ENCODE results near the gene PDGFRB. TPM values are rescaled to one million over a fixed set of nuclear protein-coding genes. Genes with fewer than 3 reads are reported as not detected.

Gene PDGFRB
- total and polyA plus RNA-seq, 9 of the 15 experiments (the other 6 are each of a cell fraction or from before 2014, with no cell fraction given), result 0.01 to 1.5 (median 0.09) TPM; not detected in 3

- TF ChIP-seq MGA (IDR thresholded peaks at IDR 0.05) (no peak), GABPB1 (CRISPR knock-in tag; IDR thresholded peaks at IDR 0.05) (0 out of 2 replicates have a peak, but pooled peaks have one; percentile 17), POLR2AphosphoS5 (IDR thresholded peaks at IDR 0.05; ENCODE audit: control insufficient read depth, insufficient read depth, low read depth, low read length) (no peak), GATA2 (CRISPR knock-in tag; IDR thresholded peaks at IDR 0.05) (peak; percentile 29; the same call in 1 of the 2 replicates), PATZ1 (CRISPR knock-in tag; IDR thresholded peaks at IDR 0.05; ENCODE audit: borderline replicate concordance) (no peak), NFYB (IDR thresholded peaks at IDR 0.05; ENCODE audit: extremely low read depth, insufficient read length) (no peak), CBX3 (IDR thresholded peaks at IDR 0.05; ENCODE audit: borderline replicate concordance in 1 of 2, low read length in 2 of 2) (0 out of 3 replicates have a peak, but pooled peaks of 1 of the 2 experiments have one; percentile 18)
Measured at GRCh38 chr5:150161242-150162141, 5.8 kb upstream of the PDGFRB start (continued).
